ENCODE data around the gene MRPL51.

Gene MRPL51

GRCh38 chr12:6444031-6444430, 49.0 kb downstream of the MRPL51 start:
- no peak for DNase-seq (ENCODE audit: low read depth)
- H3K4me3 ChIP-seq (ENCODE audit: low read length): no peak overlapping the region
- TF ChIP-seq CTCF (conservative IDR thresholded peaks at IDR 0.05; ENCODE audit: low read length): no peak

GRCh38 chr12:6443361-6443983, 49.6 kb downstream of the MRPL51 start:
- no peak for DNase-seq (ENCODE audit: low read depth)

GRCh38 chr12:6442836-6443235, 50.2 kb downstream of the MRPL51 start:
- no peak for TF ChIP-seq CTCF (conservative IDR thresholded peaks at IDR 0.05; ENCODE audit: low read length)
- no peak overlapping the region for H3K4me3 ChIP-seq (ENCODE audit: low read length)
- no peak for DNase-seq (ENCODE audit: low read depth)

More at GRCh38 chr12:6443361-6443983, 49.6 kb downstream of the MRPL51 start:
- H3K4me3 ChIP-seq (ENCODE audit: low read length): no peak overlapping the region
- TF ChIP-seq CTCF (conservative IDR thresholded peaks at IDR 0.05; ENCODE audit: low read length): no peak
